ENCODE measurements around the gene KDM6A.

GRCh38 chrX:44947995-44948394 lies 75.0 kb downstream of the KDM6A start:
- TF ChIP-seq CTCF (IDR thresholded peaks at IDR 0.05; ENCODE audit: low read length) (no peak), EZH2 (IDR thresholded peaks at IDR 0.05; ENCODE audit: borderline replicate concordance, low read length) (no peak)
